Measurements from ENCODE around the gene FAR2. TPM values are rescaled to one million over a fixed set of nuclear protein-coding genes. Genes with fewer than 3 reads are reported as not detected.

FAR2 gene
- total RNA-seq, 2 experiments from 2014 or later: 14.5 to 16.9 TPM

GRCh38 chr12:29145372-29146170, 3.5 kb upstream of the FAR2 start:
- Mint-ChIP-seq H3K4me3 (no peak overlapping the region), H3K27ac (no peak overlapping the region), H3K9me3 (peaks cover 3% of the 10 kb centered on the region), H3K36me3 (no peaks in the 10 kb centered on the region), H3K4me1 (peaks cover 15% of the 10 kb centered on the region), H3K27me3 (no peaks in the 10 kb centered on the region)
- POLR2A ChIA-PET: no interaction called here
- no peak for DNase-seq
- ATAC-seq (ENCODE audit: low read depth): no peak

- DNase-seq (no peak), ATAC-seq (ENCODE audit: low read depth) (no peak)
- peaks cover 19% of the 10 kb centered on the region for H3K4me1 Mint-ChIP-seq
- POLR2A ChIA-PET: no interaction called here
- no peak overlapping the region for H3K27ac Mint-ChIP-seq
- peaks cover 3% of the 10 kb centered on the region for H3K9me3 Mint-ChIP-seq
- H3K36me3 Mint-ChIP-seq: peaks cover 5% of the 10 kb centered on the region
- H3K27me3 Mint-ChIP-seq: no peaks in the 10 kb centered on the region
- no peak overlapping the region for H3K4me3 Mint-ChIP-seq
Measured at GRCh38 chr12:29146196-29146595, 2.9 kb upstream of the FAR2 start.

GRCh38 chr12:29147731-29148595, 1.1 kb upstream of the FAR2 start:
- Mint-ChIP-seq H3K4me1 (peaks cover 19% of the 10 kb centered on the region), H3K9me3 (no peaks in the 10 kb centered on the region), H3K36me3 (peaks cover 5% of the 10 kb centered on the region), H3K27me3 (no peaks in the 10 kb centered on the region), H3K27ac (peak overlapping the region; percentile 91), H3K4me3 (peak overlapping the region; percentile 90)
- POLR2A ChIA-PET: interaction anchor here (0.7 to 2.1 kb wide), 5 partner anchors 11 to 62 kb away, joined by 3 to 13 read pairs (median 4); no protein-coding TSS in a partner anchor
- ATAC-seq (ENCODE audit: low read depth) (peak; percentile 1), DNase-seq (no peak)

GRCh38 chr12:29148596-29148910, 525 bp upstream of the FAR2 start:
- POLR2A ChIA-PET: interaction anchor here (0.7 to 2.1 kb wide), 5 partner anchors 11 to 62 kb away, joined by 3 to 13 read pairs (median 4); no protein-coding TSS in a partner anchor

GRCh38 chr12:29149691-29150281, 708 bp downstream of the FAR2 start:
- H3K27ac Mint-ChIP-seq: peak overlapping the region; percentile 91

More at GRCh38 chr12:29148596-29148910, 525 bp upstream of the FAR2 start:
- peak; percentile 37 for DNase-seq
- Mint-ChIP-seq H3K4me1 (peaks cover 24% of the 10 kb centered on the region), H3K36me3 (peaks cover 6% of the 10 kb centered on the region), H3K27me3 (no peaks in the 10 kb centered on the region), H3K4me3 (peak overlapping the region; percentile 90), H3K9me3 (no peaks in the 10 kb centered on the region), H3K27ac (peak overlapping the region; percentile 91)
- ATAC-seq (ENCODE audit: low read depth): peak; percentile 8

GRCh38 chr12:29150462-29150861, 1.4 kb downstream of the FAR2 start:
- DNase-seq (no peak), ATAC-seq (ENCODE audit: low read depth) (no peak)
- POLR2A ChIA-PET: no interaction called here
- Mint-ChIP-seq H3K27me3 (no peaks in the 10 kb centered on the region), H3K4me1 (peaks cover 25% of the 10 kb centered on the region), H3K9me3 (no peaks in the 10 kb centered on the region), H3K4me3 (peak overlapping the region; percentile 81), H3K27ac (no peak overlapping the region), H3K36me3 (peaks cover 9% of the 10 kb centered on the region)

More at GRCh38 chr12:29149691-29150281, 708 bp downstream of the FAR2 start:
- H3K9me3 Mint-ChIP-seq: no peaks in the 10 kb centered on the region
- H3K4me1 Mint-ChIP-seq: peaks cover 25% of the 10 kb centered on the region
- H3K36me3 Mint-ChIP-seq: peaks cover 9% of the 10 kb centered on the region
- DNase-seq (no peak), ATAC-seq (ENCODE audit: low read depth) (peak; percentile 19)
- POLR2A ChIA-PET: interaction anchor here (1.5 to 2.1 kb wide), 2 partner anchors 11 to 46 kb away, joined by 4 to 13 read pairs; no protein-coding TSS in a partner anchor
- H3K4me3 Mint-ChIP-seq: peak overlapping the region; percentile 90
- no peaks in the 10 kb centered on the region for H3K27me3 Mint-ChIP-seq

- DNase-seq (no peak), ATAC-seq (ENCODE audit: low read depth) (no peak)
- peaks cover 27% of the 10 kb centered on the region for H3K4me1 Mint-ChIP-seq
- POLR2A ChIA-PET: no interaction called here
- no peaks in the 10 kb centered on the region for H3K9me3 Mint-ChIP-seq
- H3K4me3 Mint-ChIP-seq: no peak overlapping the region
- H3K36me3 Mint-ChIP-seq: peaks cover 15% of the 10 kb centered on the region
- no peaks in the 10 kb centered on the region for H3K27me3 Mint-ChIP-seq
- H3K27ac Mint-ChIP-seq: no peak overlapping the region
Measured at GRCh38 chr12:29152223-29152868, 3.3 kb downstream of the FAR2 start.

- Mint-ChIP-seq H3K27ac (no peak overlapping the region), H3K27me3 (no peaks in the 10 kb centered on the region), H3K36me3 (peaks cover 18% of the 10 kb centered on the region), H3K4me1 (peaks cover 21% of the 10 kb centered on the region), H3K4me3 (no peak overlapping the region), H3K9me3 (no peaks in the 10 kb centered on the region)
- DNase-seq: no peak
- no peak for ATAC-seq (ENCODE audit: low read depth)
- POLR2A ChIA-PET: no interaction called here
Measured at GRCh38 chr12:29152981-29153630, 4.0 kb downstream of the FAR2 start.

- Mint-ChIP-seq H3K27me3 (no peaks in the 10 kb centered on the region), H3K4me3 (no peak overlapping the region), H3K4me1 (peaks cover 22% of the 10 kb centered on the region), H3K27ac (no peak overlapping the region), H3K9me3 (no peaks in the 10 kb centered on the region), H3K36me3 (peaks cover 23% of the 10 kb centered on the region)
- ATAC-seq (ENCODE audit: low read depth) (no peak), DNase-seq (no peak)
- POLR2A ChIA-PET: no interaction called here
Measured at GRCh38 chr12:29155079-29155478, 6.0 kb downstream of the FAR2 start.

GRCh38 chr12:29157486-29157946, 8.4 kb downstream of the FAR2 start:
- no peaks in the 10 kb centered on the region for H3K9me3 Mint-ChIP-seq
- H3K4me1 Mint-ChIP-seq: peaks cover 21% of the 10 kb centered on the region
- no peak overlapping the region for H3K4me3 Mint-ChIP-seq
- POLR2A ChIA-PET: no interaction called here
- H3K27ac Mint-ChIP-seq: no peak overlapping the region
- DNase-seq (no peak), ATAC-seq (ENCODE audit: low read depth) (no peak)
- H3K27me3 Mint-ChIP-seq: no peaks in the 10 kb centered on the region
- peaks cover 27% of the 10 kb centered on the region for H3K36me3 Mint-ChIP-seq

GRCh38 chr12:29158115-29158763, 9.2 kb downstream of the FAR2 start:
- no peak overlapping the region for H3K27ac Mint-ChIP-seq
- H3K4me3 Mint-ChIP-seq: no peak overlapping the region
- POLR2A ChIA-PET: no interaction called here
- ATAC-seq (ENCODE audit: low read depth): no peak
- DNase-seq: no peak
- no peaks in the 10 kb centered on the region for H3K27me3 Mint-ChIP-seq
- peaks cover 19% of the 10 kb centered on the region for H3K4me1 Mint-ChIP-seq
- H3K36me3 Mint-ChIP-seq: peaks cover 27% of the 10 kb centered on the region
- H3K9me3 Mint-ChIP-seq: no peaks in the 10 kb centered on the region

- POLR2A ChIA-PET: interaction anchor here (0.5 kb wide), 1 partner anchor 11 kb away, joined by 4 read pairs; no protein-coding TSS in a partner anchor
Measured at GRCh38 chr12:29159661-29160060, 10.6 kb downstream of the FAR2 start.

More at GRCh38 chr12:29159661-29160060, 10.6 kb downstream of the FAR2 start:
- H3K27ac Mint-ChIP-seq: peak overlapping the region; percentile 11
- H3K4me1 Mint-ChIP-seq: peaks cover 16% of the 10 kb centered on the region
- no peaks in the 10 kb centered on the region for H3K27me3 Mint-ChIP-seq
- H3K36me3 Mint-ChIP-seq: peaks cover 23% of the 10 kb centered on the region
- ATAC-seq (ENCODE audit: low read depth): no peak
- DNase-seq: no peak
- no peak overlapping the region for H3K4me3 Mint-ChIP-seq
- H3K9me3 Mint-ChIP-seq: no peaks in the 10 kb centered on the region
